ENCODE results near the gene XPO6. TPM values are rescaled to one million over a fixed set of nuclear protein-coding genes. Genes with fewer than 3 reads are reported as not detected.

XPO6 gene
- total RNA-seq, 1 experiment from 2014 or later: 162 TPM

- H3K4me2 ChIP-seq (ENCODE audit: low read length): no peak overlapping the region
- no TSS peak for BruUV-seq (replicated peaks)
- ATAC-seq (no peak), DNase-seq (ENCODE audit: low read depth, low spot score) (no peak)
- H3K36me3 ChIP-seq (ENCODE audit: control insufficient read depth in 1 of 2, insufficient read depth in 2 of 2, low read length in 2 of 2): peaks cover 36 to 56% of the 10 kb centered on the region in 2 experiments
- no peaks in the 10 kb centered on the region for H3K27me3 ChIP-seq (ENCODE audit: insufficient read depth, low read length)
- H4K20me1 ChIP-seq (ENCODE audit: insufficient read depth): peaks cover 9% of the 10 kb centered on the region; the same call in 1 of the 2 replicates
- H3K4me3 ChIP-seq (replicated peaks in 1 of 2; ENCODE audit: low read depth in 1 of 2, low read length in 2 of 2): no peak overlapping the region
- H3K9me3 ChIP-seq (ENCODE audit: control insufficient read depth in 1 of 2, insufficient read depth in 1 of 2, low read depth in 1 of 2, low read length in 2 of 2): no peaks in the 10 kb centered on the region
- POLR2A ChIA-PET: no interaction called here
- CTCF ChIA-PET: no interaction called here
- intact Hi-C loops (cut with micrococcal nuclease): no loop called here
- H3K27ac ChIP-seq (ENCODE audit: low read depth, low read length): no peak overlapping the region
- peaks cover 90% of the 10 kb centered on the region for H3K79me2 ChIP-seq (ENCODE audit: insufficient read depth, low read length)
- TF ChIP-seq EZH2phosphoT487 (IDR thresholded peaks at IDR 0.05; ENCODE audit: borderline replicate concordance) (no peak), ELF1 (IDR thresholded peaks at IDR 0.05; ENCODE audit: borderline replicate concordance, low read depth) (no peak), ZNF274 (IDR thresholded peaks at IDR 0.05; ENCODE audit: low read depth, low read length) (no peak), POLR2AphosphoS5 (IDR thresholded peaks at IDR 0.05; ENCODE audit: low read depth, low read length) (no peak), YY1 (IDR thresholded peaks at IDR 0.05; ENCODE audit: extremely low read depth, insufficient replicate concordance, low read depth, low read length) (no peak)
- H3K9ac ChIP-seq (ENCODE audit: low read length): no peak overlapping the region
- H3K9me2 ChIP-seq (ENCODE audit: insufficient read depth): no peaks in the 10 kb centered on the region
- H2AFZ ChIP-seq (ENCODE audit: low read depth, low read length, poor library complexity, severe bottlenecking): no peak overlapping the region
- H3K4me1 ChIP-seq (ENCODE audit: control insufficient read depth in 1 of 2, insufficient read depth in 2 of 2, low read length in 2 of 2): peaks cover 7 to 19% of the 10 kb centered on the region in 2 experiments
- RAD21 ChIA-PET (ENCODE audit: low non-redundant PET in 1 of 2, low total read pairs in 2 of 2, uncharacterized antibody in 2 of 2, unreplicated experiment in 2 of 2): no interaction called here
These were observed 4.4 kb downstream of the XPO6 start for GRCh38 chr16:28207399-28207798.

- no peak overlapping the region for H3K27ac ChIP-seq (ENCODE audit: low read depth, low read length)
- DNase-seq (ENCODE audit: low read depth, low spot score): no peak
- CTCF ChIA-PET: no interaction called here
- H3K36me3 ChIP-seq (ENCODE audit: control insufficient read depth in 1 of 2, insufficient read depth in 2 of 2, low read length in 2 of 2): peaks cover 40 to 62% of the 10 kb centered on the region in 2 experiments
- H3K4me3 ChIP-seq (replicated peaks in 1 of 2; ENCODE audit: low read depth in 1 of 2, low read length in 2 of 2): no peak overlapping the region
- no TSS peak for BruUV-seq (replicated peaks)
- H3K9me3 ChIP-seq (ENCODE audit: control insufficient read depth in 1 of 2, insufficient read depth in 1 of 2, low read depth in 1 of 2, low read length in 2 of 2): no peaks in the 10 kb centered on the region
- POLR2A ChIA-PET: no interaction called here
- peaks cover 100% of the 10 kb centered on the region for H3K79me2 ChIP-seq (ENCODE audit: insufficient read depth, low read length)
- H3K9me2 ChIP-seq (ENCODE audit: insufficient read depth): no peaks in the 10 kb centered on the region
- ATAC-seq: no peak
- no peak overlapping the region for H2AFZ ChIP-seq (ENCODE audit: low read depth, low read length, poor library complexity, severe bottlenecking)
- peaks cover 15% of the 10 kb centered on the region; the same call in 1 of the 2 replicates for H4K20me1 ChIP-seq (ENCODE audit: insufficient read depth)
- H3K9ac ChIP-seq (ENCODE audit: low read length): no peak overlapping the region
- RAD21 ChIA-PET (ENCODE audit: low non-redundant PET in 1 of 2, low total read pairs in 2 of 2, uncharacterized antibody in 2 of 2, unreplicated experiment in 2 of 2): no interaction called here
- H3K27me3 ChIP-seq (ENCODE audit: insufficient read depth, low read length): no peaks in the 10 kb centered on the region
- peaks cover 6 to 19% of the 10 kb centered on the region in 2 experiments; a peak in 3 of 4 replicates for H3K4me1 ChIP-seq (ENCODE audit: control insufficient read depth in 1 of 2, insufficient read depth in 2 of 2, low read length in 2 of 2)
- intact Hi-C loops (cut with micrococcal nuclease): no loop called here
- no peak overlapping the region for H3K4me2 ChIP-seq (ENCODE audit: low read length)
- TF ChIP-seq SIN3A (IDR thresholded peaks at IDR 0.05; ENCODE audit: low read depth) (no peak), ELF1 (IDR thresholded peaks at IDR 0.05; ENCODE audit: borderline replicate concordance, low read depth) (no peak), EGR1 (IDR thresholded peaks at IDR 0.05; ENCODE audit: low read depth) (no peak), EZH2 (IDR thresholded peaks at IDR 0.05) (no peak), ZNF274 (IDR thresholded peaks at IDR 0.05; ENCODE audit: low read depth, low read length) (no peak), RAD21 (IDR thresholded peaks at IDR 0.05; ENCODE audit: low read depth) (no peak)
These were observed 5.8 kb downstream of the XPO6 start for GRCh38 chr16:28205974-28206373.

All from HCT116 (cell line).